Panc1 (cell line): ENCODE measurements around the gene FRMPD4. TPM values are rescaled to one million over a fixed set of nuclear protein-coding genes. Genes with fewer than 3 reads are reported as not detected.

Experiments used
- ATAC-seq: fragments of 200-7000 bp; cut with Tn5 transposase; 2 replicates; pipeline ENCODE4 v1.9.1; 2020; ENCODE audit warnings: mild to moderate bottlenecking, moderate library complexity
- BruUV-seq: library from RNA; stranded (reverse); fragments of 400-500 nt; replicated peaks from 2 replicates; lab custom pipeline; 2021; lab: Mats Ljungman, UMichigan
- CTCF ChIA-PET: fragments of 300-600 bp; sonication (Branson Sonifier 250); formaldehyde crosslinking; loops from one replicate; lab custom pipeline; 2022; ENCODE audit warnings: antibody characterized with exemption; lab: Charles Lee
- POLR2A ChIA-PET: fragments of 300-600 bp; sonication (Branson Sonifier 250); formaldehyde crosslinking; loops from one replicate; lab custom pipeline; 2022; ENCODE audit warnings: antibody characterized with exemption; lab: Charles Lee
- DNase-seq: peaks from one replicate; pipeline ENCODE4 v3.0.0-alpha.2; 2010; ENCODE audit warnings: low read depth, low spot score
- H3K27ac ChIP-seq: 2 replicates; pipeline ENCODE4 v1.5.1; 2011; ENCODE audit warnings: mild to moderate bottlenecking, low read length, inconsistent platforms
- H3K27me3 ChIP-seq: fragments of 200-500 bp; sonication (Bioruptor generic); 2 replicates; pipeline ENCODE4 v1.6.0; 2014; ENCODE audit warnings: low read length, inconsistent platforms; ENCODE audit not compliant: control insufficient read depth, insufficient read depth
- H3K36me3 ChIP-seq: fragments of 200-500 bp; sonication (Bioruptor generic); 2 replicates; pipeline ENCODE4 v1.5.1; 2014; ENCODE audit warnings: inconsistent platforms, mild to moderate bottlenecking, low read length, moderate library complexity; ENCODE audit not compliant: control insufficient read depth, insufficient read depth
- H3K4me1 ChIP-seq: 2 replicates; pipeline ENCODE4 v1.5.1; 2011; ENCODE audit warnings: inconsistent platforms, mild to moderate bottlenecking, low read length, moderate library complexity; ENCODE audit not compliant: control insufficient read depth, insufficient read depth
- H3K4me3 ChIP-seq, 2 experiments: 2 replicates each; pipeline ENCODE4 v1.5.1; 2011 to 2012; ENCODE audit warnings: low read depth in 2 of 2, low read length in 2 of 2, mild to moderate bottlenecking in 2 of 2, inconsistent platforms in 1 of 2, moderate library complexity in 1 of 2
- H3K9me3 ChIP-seq: fragments of 200-500 bp; sonication (Bioruptor generic); 2 replicates; pipeline ENCODE4 v1.5.1; 2014; ENCODE audit warnings: low read depth, mild to moderate bottlenecking, inconsistent platforms, low read length, moderate library complexity; ENCODE audit not compliant: control insufficient read depth, insufficient read depth
- POLR2AphosphoS5 ChIP-seq: IDR thresholded peaks from 2 replicates; pipeline ENCODE4 v1.6.1; 2012; ENCODE audit warnings: mild to moderate bottlenecking, low read depth, low read length, moderate library complexity
- SIN3A ChIP-seq: IDR thresholded peaks from 2 replicates; pipeline ENCODE4 v1.6.1; 2012; ENCODE audit warnings: low read depth, mild to moderate bottlenecking, low read length, moderate library complexity, borderline replicate concordance; ENCODE audit not compliant: insufficient read depth
- TCF7L2 ChIP-seq: IDR thresholded peaks from 2 replicates; pipeline ENCODE4 v1.6.1; 2011; ENCODE audit warnings: mild to moderate bottlenecking, low read depth, low read length, inconsistent platforms
- in situ Hi-C: cut with HindIII; loops from 2 replicates; pipeline ENCODE4 v1.10.0; 2016; ENCODE audit warnings: low sequenced_read_pairs, low pct_unique_long_range_greater_than_20kb
- intact Hi-C: fragments of 100-400 bp; cut with micrococcal nuclease; formaldehyde crosslinking; loops from one replicate; pipeline ENCODE4 v1.10.0; 2022; ENCODE audit not compliant: unreplicated experiment
- total RNA-seq: library from RNA; stranded (reverse); gene quantifications from one replicate; pipeline ENCODE4 v1.2.1, GENCODE V29; 2021; ENCODE audit not compliant: unreplicated experiment
- TF ChIP-seq, protein P1 (sequence below), 2 experiments: IDR thresholded peaks; 2 replicates each; pipeline ENCODE4 v1.6.1; 2011 to 2012; ENCODE audit warnings: low read depth in 2 of 2, control low read depth in 1 of 2, low read length in 1 of 2, mild to moderate bottlenecking in 1 of 2, moderate library complexity in 1 of 2; ENCODE audit not compliant: insufficient read depth in 1 of 2
- TF ChIP-seq, protein P2 (sequence below): fragments of 450-650 bp; IDR thresholded peaks from 2 replicates; pipeline ENCODE4 v1.5.1; 2017; ENCODE audit warnings: mild to moderate bottlenecking

The FRMPD4 gene
- total RNA-seq, 1 experiment from 2014 or later, result not detected

DNA sequence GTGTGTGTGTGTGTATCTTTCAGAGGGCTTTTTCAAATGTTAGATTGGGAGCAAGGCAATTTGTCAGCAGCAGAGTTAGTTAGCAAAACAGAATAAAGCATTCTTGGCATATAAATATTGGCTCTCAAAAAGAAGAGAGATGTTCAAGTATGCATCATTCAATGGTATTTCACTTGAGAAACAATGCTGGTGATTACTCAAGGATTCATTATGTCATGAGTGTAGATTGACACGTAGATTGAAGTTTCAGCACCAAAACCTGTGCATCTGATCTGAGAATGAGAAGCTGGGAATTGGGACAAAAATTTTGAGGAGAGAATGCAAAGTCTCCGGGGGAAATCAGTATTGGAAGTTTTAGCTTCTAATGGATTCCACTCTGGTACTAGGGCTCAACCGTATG is 241.4 kb downstream of the FRMPD4 start:
- no peaks in the 10 kb centered on the region for H3K4me1 ChIP-seq
- BruUV-seq, result no TSS peak
- no peaks in the 10 kb centered on the region for H3K27me3 ChIP-seq
- no peak overlapping the region for H3K27ac ChIP-seq
- intact Hi-C loops, result no loop called here
- DNase-seq (no peak), ATAC-seq (no peak)
- no peaks in the 10 kb centered on the region for H3K36me3 ChIP-seq
- in situ Hi-C loops, result no loop called here
- TF ChIP-seq POLR2AphosphoS5, result no peak
- no peak for TF ChIP-seq TCF7L2
- TF ChIP-seq SIN3A, result no peak
- TF ChIP-seq, protein P1, sequence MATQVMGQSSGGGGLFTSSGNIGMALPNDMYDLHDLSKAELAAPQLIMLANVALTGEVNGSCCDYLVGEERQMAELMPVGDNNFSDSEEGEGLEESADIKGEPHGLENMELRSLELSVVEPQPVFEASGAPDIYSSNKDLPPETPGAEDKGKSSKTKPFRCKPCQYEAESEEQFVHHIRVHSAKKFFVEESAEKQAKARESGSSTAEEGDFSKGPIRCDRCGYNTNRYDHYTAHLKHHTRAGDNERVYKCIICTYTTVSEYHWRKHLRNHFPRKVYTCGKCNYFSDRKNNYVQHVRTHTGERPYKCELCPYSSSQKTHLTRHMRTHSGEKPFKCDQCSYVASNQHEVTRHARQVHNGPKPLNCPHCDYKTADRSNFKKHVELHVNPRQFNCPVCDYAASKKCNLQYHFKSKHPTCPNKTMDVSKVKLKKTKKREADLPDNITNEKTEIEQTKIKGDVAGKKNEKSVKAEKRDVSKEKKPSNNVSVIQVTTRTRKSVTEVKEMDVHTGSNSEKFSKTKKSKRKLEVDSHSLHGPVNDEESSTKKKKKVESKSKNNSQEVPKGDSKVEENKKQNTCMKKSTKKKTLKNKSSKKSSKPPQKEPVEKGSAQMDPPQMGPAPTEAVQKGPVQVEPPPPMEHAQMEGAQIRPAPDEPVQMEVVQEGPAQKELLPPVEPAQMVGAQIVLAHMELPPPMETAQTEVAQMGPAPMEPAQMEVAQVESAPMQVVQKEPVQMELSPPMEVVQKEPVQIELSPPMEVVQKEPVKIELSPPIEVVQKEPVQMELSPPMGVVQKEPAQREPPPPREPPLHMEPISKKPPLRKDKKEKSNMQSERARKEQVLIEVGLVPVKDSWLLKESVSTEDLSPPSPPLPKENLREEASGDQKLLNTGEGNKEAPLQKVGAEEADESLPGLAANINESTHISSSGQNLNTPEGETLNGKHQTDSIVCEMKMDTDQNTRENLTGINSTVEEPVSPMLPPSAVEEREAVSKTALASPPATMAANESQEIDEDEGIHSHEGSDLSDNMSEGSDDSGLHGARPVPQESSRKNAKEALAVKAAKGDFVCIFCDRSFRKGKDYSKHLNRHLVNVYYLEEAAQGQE (IDR thresholded peaks at IDR 0.05; ENCODE audit: insufficient read depth in 1 of 2, low read depth in 2 of 2, low read length in 1 of 2), result no peak
- TF ChIP-seq, protein P2, sequence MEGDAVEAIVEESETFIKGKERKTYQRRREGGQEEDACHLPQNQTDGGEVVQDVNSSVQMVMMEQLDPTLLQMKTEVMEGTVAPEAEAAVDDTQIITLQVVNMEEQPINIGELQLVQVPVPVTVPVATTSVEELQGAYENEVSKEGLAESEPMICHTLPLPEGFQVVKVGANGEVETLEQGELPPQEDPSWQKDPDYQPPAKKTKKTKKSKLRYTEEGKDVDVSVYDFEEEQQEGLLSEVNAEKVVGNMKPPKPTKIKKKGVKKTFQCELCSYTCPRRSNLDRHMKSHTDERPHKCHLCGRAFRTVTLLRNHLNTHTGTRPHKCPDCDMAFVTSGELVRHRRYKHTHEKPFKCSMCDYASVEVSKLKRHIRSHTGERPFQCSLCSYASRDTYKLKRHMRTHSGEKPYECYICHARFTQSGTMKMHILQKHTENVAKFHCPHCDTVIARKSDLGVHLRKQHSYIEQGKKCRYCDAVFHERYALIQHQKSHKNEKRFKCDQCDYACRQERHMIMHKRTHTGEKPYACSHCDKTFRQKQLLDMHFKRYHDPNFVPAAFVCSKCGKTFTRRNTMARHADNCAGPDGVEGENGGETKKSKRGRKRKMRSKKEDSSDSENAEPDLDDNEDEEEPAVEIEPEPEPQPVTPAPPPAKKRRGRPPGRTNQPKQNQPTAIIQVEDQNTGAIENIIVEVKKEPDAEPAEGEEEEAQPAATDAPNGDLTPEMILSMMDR, result no peak
- no peak overlapping the region for H3K4me3 ChIP-seq
- ChIA-PET POLR2A (no interaction called here), CTCF (no interaction called here)
- H3K9me3 ChIP-seq, result no peaks in the 10 kb centered on the region

DNA sequence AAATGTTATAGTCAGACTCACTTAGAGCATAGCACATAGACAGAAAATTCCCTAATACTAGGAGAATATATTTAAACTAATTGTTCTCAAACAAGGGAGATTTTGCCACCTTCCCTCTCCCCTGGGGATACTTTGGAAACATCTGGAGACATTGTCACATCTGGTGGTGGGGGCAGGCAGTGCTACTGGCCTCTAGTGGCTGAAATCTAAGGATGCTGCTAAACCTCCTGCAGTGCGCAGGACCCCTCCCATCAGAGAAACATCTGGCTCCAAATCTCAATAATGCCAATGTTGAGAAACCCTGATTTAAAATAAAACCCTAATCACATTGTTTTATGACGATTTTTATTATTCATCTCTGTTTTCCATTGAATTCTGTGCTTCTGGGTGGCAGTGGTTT is 244.9 kb downstream of the FRMPD4 start:
- no TSS peak for BruUV-seq
- Histone ChIP-seq H3K4me1 (no peaks in the 10 kb centered on the region), H3K27me3 (no peaks in the 10 kb centered on the region), H3K36me3 (no peaks in the 10 kb centered on the region), H3K9me3 (no peaks in the 10 kb centered on the region), H3K4me3 (no peak overlapping the region), H3K27ac (no peak overlapping the region)
- in situ Hi-C loops (no loop called here), intact Hi-C loops (no loop called here)
- CTCF ChIA-PET, result no interaction called here
- no peak for TF ChIP-seq POLR2AphosphoS5
- TF ChIP-seq, protein P2, result peak; percentile 27; the same call in 1 of the 2 replicates
- DNase-seq (no peak), ATAC-seq (no peak)
- POLR2A ChIA-PET, result no interaction called here
